GM19324 (cell line): Measurements from ENCODE around the gene MYLK2.
A peak's percentile ranks its signal among the peaks of the same experiment; 100 is the strongest.
"Not testable (repeated sequence)": the region's sequence is repeated elsewhere in the genome, so short reads cannot be mapped to it uniquely, and the experiment has no call there.

Experiments
- ATAC-seq: cut with Tn5 transposase; IDR thresholded peaks from one replicate; pipeline ENCODE4 v1.9.1; 2021; ENCODE audit warnings: mild to moderate bottlenecking, moderate library complexity; ENCODE audit not compliant: unreplicated experiment, low FRiP score

MYLK2 gene

DNA sequence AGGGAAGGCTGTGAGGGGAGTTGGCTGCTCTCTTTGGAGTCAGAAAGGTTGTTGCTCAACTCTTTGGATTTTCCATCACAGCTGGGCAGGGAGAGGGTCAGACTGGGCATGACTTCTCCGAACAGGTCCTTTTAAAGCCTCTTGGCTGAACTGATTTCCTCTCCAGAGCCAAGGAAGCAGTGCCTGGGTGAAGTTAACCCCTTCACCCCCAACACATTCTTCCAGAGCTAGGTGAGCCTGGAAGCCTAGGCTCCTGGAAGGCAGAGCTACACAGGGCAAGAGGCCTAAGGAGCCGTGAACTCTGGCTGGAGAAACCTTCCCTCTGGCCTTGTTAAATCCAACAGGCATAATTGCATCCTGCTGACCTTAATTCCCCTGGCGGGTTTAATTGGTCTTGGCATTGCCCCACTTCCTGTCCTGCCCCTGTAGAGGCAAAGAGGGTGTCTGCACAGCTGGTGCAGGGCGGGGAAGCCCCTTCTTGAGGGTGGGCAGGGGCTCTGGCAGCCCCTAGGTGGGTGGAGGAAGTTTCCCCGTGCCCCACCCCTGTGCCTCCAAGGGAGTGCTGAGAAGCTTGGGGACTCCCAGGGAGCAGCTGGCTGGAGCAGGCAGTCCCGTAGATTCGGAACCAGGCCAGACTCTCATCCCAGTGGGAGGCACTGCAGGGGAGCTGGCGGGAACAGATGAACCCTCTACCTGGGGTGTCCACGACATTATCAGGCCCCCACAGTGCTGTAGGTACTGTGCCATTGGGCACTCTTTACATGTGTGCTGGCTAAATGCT lies 3.6 kb upstream of the MYLK2 start:
- ATAC-seq: no peak

DNA sequence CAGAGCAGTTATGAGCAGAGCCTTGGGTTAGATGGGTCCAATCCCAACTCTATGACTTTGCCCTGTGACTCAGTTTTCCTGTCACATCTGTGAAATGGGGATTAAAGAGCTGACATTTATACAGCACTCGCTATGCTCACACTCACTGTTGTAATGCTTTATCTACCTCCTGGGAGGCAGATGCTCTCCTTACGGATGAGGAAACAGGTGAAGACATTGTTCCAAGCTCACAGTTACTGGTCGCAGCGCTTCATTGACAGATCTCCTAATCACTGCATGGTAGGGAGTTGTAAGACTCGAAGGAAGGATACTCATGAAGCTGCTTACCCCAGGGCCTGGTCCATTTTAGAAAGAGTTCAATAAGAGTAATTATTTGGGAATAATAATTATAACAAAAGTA lies 2.9 kb upstream of the MYLK2 start:
- no peak for ATAC-seq

DNA sequence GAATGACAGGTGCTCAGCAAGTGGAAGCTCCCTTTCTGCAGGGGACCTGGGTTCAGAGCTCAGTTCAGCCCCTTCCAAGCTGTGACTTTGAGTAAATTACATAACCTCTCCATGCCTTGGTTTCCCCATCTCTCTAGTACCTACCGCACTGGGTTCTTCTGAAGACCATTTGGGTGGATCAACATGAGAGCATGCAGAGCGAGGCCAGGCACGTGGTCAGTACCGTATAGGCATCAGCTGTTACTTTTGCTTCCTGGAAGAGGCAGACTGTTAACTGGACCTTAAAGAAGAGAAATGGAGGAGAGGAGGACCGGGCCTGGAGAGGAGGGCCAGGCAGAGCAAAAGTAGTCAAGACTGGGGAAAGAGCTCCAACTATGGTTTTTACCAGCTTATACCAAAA lies 1.7 kb upstream of the MYLK2 start:
- no peak for ATAC-seq

DNA sequence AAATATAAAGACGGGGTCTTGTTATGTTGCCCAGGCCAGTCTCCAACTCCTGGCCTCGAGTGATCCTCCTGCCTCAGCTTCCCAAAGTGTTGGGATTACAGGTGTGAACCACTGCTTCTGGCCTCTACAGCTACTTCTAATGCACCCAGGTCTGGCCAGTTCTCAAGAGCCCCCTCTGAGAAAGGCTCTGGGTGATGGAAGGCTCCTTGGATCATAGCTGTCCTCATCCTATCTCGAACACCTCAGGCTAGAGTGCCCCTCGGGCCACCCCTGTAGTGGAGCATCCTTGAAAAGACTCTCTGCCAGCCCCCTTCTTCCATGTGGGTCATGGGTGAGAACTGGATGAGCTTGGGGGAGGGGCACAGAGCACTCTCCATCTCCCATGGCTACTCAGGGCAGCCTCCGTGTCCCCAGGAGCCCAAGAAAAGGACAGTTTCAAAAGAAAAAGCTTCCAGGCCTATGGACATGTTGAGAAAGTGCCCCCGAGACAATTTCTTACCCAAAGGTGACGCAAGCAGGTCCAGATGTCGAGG lies 714 bp upstream of the MYLK2 start:
- no peak for ATAC-seq

DNA sequence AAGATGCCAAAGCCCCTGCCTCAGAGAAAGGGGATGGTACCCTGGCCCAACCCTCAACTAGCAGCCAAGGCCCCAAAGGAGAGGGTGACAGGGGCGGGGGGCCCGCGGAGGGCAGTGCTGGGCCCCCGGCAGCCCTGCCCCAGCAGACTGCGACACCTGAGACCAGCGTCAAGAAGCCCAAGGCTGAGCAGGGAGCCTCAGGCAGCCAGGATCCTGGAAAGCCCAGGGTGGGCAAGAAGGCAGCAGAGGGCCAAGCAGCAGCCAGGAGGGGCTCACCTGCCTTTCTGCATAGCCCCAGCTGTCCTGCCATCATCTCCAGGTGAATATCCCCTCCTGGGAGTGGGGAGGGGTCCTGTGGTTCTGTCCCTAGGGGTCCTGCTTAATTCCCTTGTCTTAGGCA lies 1.1 kb downstream of the MYLK2 start:
- ATAC-seq: no peak

DNA sequence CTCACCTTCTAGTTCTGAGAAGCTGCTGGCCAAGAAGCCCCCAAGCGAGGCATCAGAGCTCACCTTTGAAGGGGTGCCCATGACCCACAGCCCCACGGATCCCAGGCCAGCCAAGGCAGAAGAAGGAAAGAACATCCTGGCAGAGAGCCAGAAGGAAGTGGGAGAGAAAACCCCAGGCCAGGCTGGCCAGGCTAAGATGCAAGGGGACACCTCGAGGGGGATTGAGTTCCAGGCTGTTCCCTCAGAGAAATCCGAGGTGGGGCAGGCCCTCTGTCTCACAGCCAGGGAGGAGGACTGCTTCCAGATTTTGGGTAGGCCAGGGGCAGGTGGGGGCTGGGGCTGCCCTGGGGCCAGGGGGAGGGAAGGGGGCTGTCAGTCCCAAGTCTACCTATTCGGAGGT lies 2.3 kb downstream of the MYLK2 start:
- ATAC-seq: no peak

DNA sequence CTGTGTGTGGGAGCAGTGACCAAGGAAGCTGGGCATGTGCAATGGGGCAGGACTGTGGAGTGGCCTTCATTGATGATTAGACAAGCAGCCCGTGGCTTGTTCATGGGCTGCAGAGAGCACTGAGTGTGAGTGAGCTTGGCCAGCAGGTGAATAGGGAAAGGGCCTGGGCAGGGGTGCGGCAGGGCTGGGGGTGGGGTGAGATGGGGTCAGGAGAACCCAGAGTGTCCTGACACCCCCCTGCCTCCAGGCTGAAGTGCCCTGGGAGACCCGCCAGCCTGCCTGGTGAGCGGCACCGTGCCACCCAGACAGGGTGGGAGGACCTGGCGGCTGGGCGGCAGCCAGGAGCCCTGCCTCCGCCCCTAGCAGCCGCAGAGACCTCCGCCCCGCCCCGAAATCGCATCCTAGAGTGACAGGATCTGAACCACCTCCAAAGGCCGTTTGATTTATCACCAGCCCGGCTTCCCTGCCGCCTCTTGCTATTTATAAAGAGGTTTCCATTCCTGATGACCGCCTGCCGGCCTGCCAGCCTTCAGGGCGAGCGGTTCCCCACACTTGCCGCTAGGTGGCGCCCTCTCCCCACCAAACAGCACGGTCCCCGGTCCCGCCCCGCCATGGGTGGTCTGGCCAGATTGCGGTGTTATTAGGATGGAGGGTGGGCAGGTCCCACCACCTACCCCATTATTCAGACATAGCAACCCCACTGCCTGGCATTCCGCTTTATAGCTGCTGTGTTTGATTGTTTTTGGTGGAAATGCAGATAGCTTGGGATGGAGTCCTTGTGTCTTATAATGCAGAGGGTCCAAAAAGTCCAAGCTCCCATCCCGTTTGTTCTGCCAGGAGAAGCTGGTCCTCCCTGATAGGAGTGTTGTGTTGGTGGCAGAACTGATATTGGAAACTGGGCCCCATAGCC lies 3.5 kb downstream of the MYLK2 start:
- ATAC-seq: peak; percentile 55

DNA sequence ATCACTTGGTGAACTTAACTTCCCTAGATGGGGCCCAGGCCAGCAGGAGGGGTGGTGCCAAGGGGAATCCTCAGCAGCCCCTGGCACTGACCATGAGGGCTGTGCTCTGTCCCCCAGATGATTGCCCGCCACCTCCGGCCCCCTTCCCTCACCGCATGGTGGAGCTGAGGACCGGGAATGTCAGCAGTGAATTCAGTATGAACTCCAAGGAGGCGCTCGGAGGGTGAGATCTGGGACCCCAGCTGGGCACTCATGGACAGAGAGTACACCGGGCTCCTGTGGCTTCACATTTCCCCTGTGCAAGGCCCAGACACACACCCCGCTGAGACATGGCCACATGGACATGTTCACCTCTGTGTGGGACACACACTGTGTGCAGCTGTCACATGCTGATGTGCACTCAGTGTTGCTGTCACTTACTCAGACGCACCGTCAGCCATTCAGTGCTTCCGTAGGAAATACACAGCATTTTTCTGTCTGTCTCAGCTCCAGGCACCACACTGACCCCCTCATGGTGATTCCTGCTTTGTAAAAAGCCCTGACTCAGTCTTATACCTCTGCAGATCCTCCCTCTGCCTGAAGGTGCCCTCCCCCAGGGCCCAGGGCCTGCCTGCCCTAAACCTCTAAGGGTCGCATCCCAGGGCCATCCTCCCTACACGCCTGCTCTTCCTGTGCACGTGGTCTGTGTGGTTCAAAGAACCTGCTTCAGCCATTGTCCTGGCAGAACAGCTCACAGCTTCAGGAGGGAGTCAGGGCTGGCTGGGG lies 4.4 kb downstream of the MYLK2 start:
- no peak for ATAC-seq

DNA sequence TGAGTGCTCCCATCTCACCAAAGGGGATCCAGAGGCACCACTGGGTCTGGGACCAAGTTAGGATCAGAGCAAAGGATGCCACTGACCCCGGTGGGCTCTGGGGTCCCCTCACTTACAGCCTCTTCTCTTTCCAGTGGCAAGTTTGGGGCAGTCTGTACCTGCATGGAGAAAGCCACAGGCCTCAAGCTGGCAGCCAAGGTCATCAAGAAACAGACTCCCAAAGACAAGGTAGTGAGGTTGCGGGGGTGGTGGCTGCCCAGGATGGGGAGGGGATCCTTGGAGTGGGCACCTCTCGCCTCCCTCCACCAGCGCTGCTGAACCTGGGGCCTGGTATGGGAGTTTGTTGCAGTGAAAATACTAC lies 4.9 kb downstream of the MYLK2 start:
- ATAC-seq: no peak

DNA sequence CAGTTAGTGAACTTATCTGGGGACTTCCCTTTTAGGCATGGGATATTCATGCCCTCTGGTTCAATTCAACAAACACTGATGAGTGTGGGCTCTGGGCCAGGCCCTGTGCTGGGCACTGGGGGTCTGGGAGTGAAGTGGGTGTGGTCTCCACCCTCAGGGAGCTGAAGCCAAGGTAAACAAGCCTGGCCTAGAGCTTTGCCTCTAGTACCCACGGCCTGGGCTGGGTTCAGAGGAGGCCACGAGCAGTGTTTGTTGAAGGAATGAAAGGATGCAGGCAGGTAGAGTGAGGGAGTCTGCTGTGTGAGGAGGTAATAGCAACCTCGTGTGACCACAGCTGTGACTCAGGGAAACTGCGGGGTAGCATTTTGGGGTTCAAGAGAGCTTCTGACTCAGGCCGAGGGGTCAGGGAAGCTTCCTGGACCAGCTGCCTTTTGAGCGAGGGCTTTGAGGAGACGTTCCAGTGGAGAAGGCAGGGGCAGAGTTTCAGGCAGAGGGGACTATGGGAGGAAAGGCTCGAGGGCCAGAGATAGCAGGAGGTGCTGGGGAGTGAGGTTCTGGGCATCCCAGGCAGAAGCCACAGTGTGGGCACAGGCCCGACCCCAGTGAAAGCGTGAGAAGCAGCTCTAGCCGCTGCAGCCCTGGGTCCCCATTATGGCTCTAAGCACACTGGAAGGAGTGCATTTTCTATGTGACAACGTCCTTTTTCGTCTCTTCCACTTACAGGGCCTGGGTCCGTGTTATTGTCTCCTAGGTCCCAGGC lies 5.6 kb downstream of the MYLK2 start:
- no peak for ATAC-seq

DNA sequence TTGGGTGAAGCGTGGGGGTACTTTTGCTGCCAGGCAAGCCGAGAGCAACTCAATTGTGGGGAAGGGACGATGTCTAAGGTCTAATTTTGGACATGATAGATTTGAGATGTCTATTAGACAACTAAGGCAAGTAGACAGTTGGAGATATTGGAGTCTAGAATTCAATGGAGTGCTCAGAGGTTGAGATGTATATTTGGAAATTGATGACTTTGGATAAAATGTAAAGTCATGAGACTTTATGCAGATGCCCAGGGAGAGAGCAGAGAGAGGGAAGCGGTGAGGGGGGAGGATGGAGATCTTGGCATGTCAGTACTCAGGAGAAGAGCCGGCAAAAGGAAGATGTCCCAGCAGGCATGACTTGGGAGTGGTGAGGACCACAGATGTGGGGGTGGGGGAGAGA lies 6.9 kb downstream of the MYLK2 start:
- ATAC-seq: no peak

DNA sequence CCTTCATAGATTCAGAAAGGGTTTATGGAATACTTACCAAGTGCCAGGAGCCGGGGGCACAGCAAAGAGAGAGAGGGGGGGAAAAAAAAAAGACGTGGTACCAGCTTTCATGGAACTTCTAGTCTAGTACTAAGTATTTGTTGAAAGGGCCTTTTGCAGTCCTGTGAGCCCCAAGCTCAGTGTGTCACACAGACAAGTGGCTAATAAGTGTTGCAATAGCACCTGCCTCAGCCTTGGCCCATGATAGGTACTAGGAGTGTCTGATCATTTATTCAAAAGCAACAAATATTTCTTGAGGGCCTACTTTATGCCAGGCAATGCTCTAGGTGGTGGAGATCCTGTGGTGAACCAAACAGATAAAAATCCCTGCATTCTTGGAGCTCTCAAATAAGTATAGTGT lies 7.9 kb downstream of the MYLK2 start:
- ATAC-seq: no peak

DNA sequence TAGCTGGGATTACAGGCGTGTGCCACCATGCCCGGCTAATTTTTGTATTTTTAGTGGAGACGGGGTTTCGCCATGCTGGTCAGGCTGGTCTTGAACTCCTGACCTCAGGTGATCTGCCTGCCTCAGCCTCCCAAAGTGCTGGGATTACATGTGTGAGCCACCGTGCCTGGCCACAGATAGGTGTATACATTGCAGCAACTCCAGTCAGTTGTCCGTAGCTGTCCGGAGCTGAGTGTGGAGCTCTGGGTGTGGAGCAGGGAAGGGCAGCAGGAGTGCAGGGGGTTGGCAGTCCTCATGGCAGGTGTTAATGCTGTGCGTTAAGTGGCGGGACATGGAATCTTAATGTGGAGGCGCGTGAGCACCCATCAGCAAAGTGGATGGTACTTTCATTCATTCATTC lies 8.9 kb downstream of the MYLK2 start:
- not testable (repeated sequence) for ATAC-seq

DNA sequence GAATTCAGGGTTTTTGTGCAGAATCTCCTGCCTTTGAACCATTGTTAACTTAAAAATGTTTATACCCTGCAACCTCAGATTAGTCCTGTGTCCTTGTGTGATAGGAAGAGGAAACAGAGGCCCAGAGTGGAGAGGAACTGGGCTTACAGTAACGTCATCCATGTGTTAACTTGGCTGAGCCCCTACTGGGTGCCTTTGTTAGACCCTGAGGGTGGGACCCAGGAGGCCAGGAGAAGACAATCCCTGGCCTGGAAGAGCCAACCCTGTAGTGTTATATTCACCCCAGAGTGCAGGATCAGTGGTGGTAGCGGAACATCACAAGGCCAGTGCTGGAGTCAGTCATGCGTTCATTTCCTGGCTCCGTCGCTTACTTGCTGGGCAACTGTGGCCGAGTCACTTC lies 10.6 kb downstream of the MYLK2 start:
- ATAC-seq: no peak

DNA sequence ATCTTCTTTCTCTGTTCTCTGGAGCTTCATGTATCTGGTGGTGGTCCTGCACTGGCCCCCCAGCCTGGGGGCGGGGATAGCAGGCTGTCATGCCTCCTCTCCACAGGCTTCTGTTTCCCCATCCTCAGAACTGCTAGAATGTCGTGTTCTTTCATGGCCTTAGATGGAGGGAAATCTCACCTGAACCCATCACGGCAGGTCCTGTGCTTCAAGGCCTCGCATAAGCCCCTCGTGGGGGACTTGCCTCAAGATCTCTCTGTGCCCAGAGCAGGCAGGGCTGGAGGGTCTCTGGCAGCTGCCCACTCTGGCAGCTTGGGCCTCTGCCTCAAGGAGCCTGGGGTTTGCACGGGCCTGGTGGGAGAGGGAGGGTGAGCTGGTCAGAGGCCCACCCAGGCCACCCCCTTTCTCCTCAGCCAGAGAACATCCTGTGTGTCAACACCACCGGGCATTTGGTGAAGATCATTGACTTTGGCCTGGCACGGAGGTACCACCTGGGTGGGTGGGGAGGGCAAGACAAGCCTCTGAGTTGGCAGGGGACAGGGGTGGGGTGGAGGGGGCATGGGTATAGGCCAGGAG lies 11.3 kb downstream of the MYLK2 start:
- no peak for ATAC-seq

DNA sequence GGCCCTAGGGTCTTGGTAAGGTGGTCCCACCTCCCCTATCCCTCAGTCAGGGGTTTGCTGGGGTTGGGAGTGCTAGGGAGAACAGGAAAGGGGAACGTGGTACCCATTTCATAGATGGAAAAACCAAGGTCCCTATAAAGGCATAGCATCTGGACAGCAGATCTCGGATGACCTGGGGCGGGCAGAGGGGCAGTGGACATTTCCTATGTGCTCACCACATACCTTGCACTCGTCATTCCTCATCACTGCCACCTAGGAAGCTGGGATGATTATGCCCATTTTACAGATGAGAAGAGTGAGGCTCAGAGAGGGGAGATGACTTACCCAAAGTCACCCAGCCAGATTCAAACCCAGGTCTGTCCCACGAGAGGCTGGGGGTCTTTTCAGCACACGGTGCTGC lies 12.1 kb downstream of the MYLK2 start:
- ATAC-seq: no peak

DNA sequence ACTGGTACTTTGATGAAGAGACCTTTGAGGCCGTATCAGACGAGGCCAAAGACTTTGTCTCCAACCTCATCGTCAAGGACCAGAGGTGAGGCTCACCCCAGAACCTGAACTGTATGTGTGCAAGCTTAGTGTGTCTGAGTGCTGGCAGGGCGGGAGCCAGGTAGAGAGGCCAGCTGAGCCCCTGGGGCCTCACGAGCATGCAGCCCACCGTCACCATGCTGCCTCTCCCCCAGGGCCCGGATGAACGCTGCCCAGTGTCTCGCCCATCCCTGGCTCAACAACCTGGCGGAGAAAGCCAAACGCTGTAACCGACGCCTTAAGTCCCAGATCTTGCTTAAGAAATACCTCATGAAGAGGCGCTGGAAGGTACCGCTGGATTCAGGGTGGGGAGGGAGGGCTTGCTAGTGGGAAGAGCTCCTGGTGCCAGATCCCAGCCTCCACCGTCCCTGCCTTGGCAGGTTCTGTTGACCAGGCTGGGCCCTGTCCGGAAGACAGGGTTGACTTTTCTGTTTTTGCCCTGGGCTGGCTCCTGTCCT lies 12.7 kb downstream of the MYLK2 start:
- no peak for ATAC-seq

DNA sequence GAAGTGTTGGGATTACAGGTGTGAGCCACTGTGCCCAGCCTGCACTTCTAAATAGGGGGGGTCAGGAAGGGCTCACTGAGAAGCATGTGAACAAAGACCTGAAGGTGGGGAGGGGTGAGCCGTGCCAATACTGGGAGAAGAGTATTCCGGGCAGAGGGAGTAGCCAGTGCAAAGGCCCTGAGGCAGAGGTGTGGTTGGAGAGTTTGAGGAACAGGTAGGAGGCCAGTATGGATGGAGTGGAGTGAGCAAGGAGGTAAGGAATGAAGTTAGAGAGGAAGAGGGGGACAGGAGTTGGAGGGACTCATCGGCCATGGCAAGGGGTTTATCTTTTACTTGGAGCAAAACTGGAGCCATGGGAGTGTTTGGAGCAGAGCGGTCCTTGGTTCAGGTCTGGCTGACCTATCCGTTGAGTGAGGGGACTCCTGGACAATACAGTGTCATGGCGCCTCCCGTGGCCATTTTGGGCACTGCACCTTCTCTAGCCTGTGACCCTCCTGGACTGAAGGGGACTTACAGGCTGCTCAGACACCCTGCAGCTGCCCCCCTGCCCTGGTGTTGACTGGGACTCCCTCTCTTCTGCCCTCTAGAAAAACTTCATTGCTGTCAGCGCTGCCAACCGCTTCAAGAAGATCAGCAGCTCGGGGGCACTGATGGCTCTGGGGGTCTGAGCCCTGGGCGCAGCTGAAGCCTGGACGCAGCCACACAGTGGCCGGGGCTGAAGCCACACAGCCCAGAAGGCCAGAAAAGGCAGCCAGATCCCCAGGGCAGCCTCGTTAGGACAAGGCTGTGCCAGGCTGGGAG lies 14.2 kb downstream of the MYLK2 start:
- no peak for ATAC-seq
